ENCODE measurements around the gene TCOF1.

The TCOF1 gene

GRCh38 chr5:150436141-150436680, 78.7 kb downstream of the TCOF1 start:
- Histone ChIP-seq H3K27ac (ENCODE audit: low read length) (peak overlapping the region; percentile 10; the same call in 1 of the 2 replicates), H4K20me1 (ENCODE audit: insufficient read depth, low read length) (no peaks in the 10 kb centered on the region), H3K27me3 (ENCODE audit: insufficient read depth, low read length, poor library complexity) (no peaks in the 10 kb centered on the region), H3K4me2 (ENCODE audit: insufficient read depth, low read length) (peak overlapping the region; percentile 29; the same call in 1 of the 2 replicates), H3K4me1 (ENCODE audit: insufficient read depth, low read length) (peaks cover 10% of the 10 kb centered on the region), H3K4me3 (ENCODE audit: low read depth in 1 of 2, low read length in 2 of 2) (no peak overlapping the region), H3K9ac (ENCODE audit: low read depth, low read length) (no peak overlapping the region), H2AFZ (ENCODE audit: low read depth, low read length) (peak overlapping the region; percentile 71), H3K36me3 (ENCODE audit: insufficient read depth, low read length) (no peaks in the 10 kb centered on the region), H3K9me3 (ENCODE audit: insufficient read depth, low read length, severe bottlenecking) (no peaks in the 10 kb centered on the region), H3K79me2 (ENCODE audit: insufficient read depth, low read length) (no peaks in the 10 kb centered on the region)
- TF ChIP-seq, protein P1, sequence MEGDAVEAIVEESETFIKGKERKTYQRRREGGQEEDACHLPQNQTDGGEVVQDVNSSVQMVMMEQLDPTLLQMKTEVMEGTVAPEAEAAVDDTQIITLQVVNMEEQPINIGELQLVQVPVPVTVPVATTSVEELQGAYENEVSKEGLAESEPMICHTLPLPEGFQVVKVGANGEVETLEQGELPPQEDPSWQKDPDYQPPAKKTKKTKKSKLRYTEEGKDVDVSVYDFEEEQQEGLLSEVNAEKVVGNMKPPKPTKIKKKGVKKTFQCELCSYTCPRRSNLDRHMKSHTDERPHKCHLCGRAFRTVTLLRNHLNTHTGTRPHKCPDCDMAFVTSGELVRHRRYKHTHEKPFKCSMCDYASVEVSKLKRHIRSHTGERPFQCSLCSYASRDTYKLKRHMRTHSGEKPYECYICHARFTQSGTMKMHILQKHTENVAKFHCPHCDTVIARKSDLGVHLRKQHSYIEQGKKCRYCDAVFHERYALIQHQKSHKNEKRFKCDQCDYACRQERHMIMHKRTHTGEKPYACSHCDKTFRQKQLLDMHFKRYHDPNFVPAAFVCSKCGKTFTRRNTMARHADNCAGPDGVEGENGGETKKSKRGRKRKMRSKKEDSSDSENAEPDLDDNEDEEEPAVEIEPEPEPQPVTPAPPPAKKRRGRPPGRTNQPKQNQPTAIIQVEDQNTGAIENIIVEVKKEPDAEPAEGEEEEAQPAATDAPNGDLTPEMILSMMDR (IDR thresholded peaks at IDR 0.05; ENCODE audit: borderline replicate concordance, extremely low read depth, low read length, poor library complexity, severe bottlenecking): peak; percentile 94
- no peak for TF ChIP-seq EZH2 (IDR thresholded peaks at IDR 0.05; ENCODE audit: borderline replicate concordance, low read depth, low read length, severe bottlenecking)
- DNase-seq (peak; percentile 89), ATAC-seq (ENCODE audit: insufficient read depth, low read depth) (peak; percentile 97)

GRCh38 chr5:150438873-150439546, 81.5 kb downstream of the TCOF1 start:
- no peaks in the 10 kb centered on the region for H3K27me3 ChIP-seq (ENCODE audit: insufficient read depth, low read length, poor library complexity)
- H3K79me2 ChIP-seq (ENCODE audit: insufficient read depth, low read length): no peaks in the 10 kb centered on the region
- H3K9me3 ChIP-seq (ENCODE audit: insufficient read depth, low read length, severe bottlenecking): no peaks in the 10 kb centered on the region
- no peak for TF ChIP-seq EZH2 (IDR thresholded peaks at IDR 0.05; ENCODE audit: borderline replicate concordance, low read depth, low read length, severe bottlenecking)
- TF ChIP-seq, protein P1 (IDR thresholded peaks at IDR 0.05; ENCODE audit: borderline replicate concordance, extremely low read depth, low read length, poor library complexity, severe bottlenecking): peak; percentile 60
- peaks cover 16% of the 10 kb centered on the region; the same call in 1 of the 2 replicates for H4K20me1 ChIP-seq (ENCODE audit: insufficient read depth, low read length)
- H3K27ac ChIP-seq (ENCODE audit: low read length): no peak overlapping the region
- no peak for DNase-seq
- H3K4me3 ChIP-seq (ENCODE audit: low read depth in 1 of 2, low read length in 2 of 2): no peak overlapping the region
- H3K4me1 ChIP-seq (ENCODE audit: insufficient read depth, low read length): peaks cover 10% of the 10 kb centered on the region
- no peak for ATAC-seq (ENCODE audit: insufficient read depth, low read depth)
- peaks cover 14% of the 10 kb centered on the region for H3K36me3 ChIP-seq (ENCODE audit: insufficient read depth, low read length)
- no peak overlapping the region for H2AFZ ChIP-seq (ENCODE audit: low read depth, low read length)
- H3K4me2 ChIP-seq (ENCODE audit: insufficient read depth, low read length): no peak overlapping the region
- no peak overlapping the region for H3K9ac ChIP-seq (ENCODE audit: low read depth, low read length)

DNA sequence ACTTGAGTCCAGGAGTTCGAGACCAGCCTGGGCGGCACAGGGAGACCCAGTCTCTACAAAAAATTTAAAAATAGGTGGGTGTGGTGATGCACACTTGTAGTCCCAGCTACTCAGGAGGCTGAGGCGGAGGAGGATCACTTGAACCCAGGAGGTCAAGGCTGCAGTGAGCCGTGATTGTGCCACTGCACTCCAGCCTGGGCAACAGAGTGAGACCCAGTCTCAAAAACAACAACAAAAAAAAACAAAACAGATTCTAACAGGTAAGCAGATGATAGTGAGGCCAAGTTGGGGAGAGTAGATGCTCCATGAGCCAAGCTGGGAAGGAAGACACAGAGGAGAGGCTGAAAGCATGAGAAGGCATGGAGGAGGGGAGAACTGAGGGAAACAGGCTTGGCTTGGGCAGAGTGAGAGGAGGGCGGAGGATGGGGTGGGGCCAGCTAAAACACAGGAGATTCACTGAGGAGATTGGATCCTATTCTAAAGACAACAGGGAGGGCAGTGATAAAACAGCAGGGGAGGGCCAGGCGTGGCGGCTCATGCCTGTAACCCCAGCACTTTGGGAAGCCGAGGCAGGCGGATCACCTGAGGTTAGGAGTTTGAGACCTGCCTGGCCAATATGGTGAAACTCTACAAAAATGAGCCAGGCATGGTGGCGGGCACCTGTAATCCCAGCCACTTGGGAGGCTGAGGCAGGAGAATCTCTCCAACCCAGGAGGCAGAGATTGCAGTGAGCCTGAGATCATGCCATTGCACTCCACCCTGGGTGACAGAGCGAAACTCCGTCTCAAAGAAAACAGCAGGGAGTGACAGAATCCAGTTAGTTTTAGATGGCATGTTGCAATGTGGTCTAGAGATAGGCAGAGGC, 83.7 kb downstream of the TCOF1 start:
- H3K9ac ChIP-seq (ENCODE audit: low read depth, low read length): no peak overlapping the region

More for the DNA sequence above, 83.7 kb downstream of the TCOF1 start:
- no peak overlapping the region for H3K4me2 ChIP-seq (ENCODE audit: insufficient read depth, low read length)
- no peaks in the 10 kb centered on the region for H3K9me3 ChIP-seq (ENCODE audit: insufficient read depth, low read length, severe bottlenecking)
- TF ChIP-seq, protein P1 (IDR thresholded peaks at IDR 0.05; ENCODE audit: borderline replicate concordance, extremely low read depth, low read length, poor library complexity, severe bottlenecking): no peak
- no peak for TF ChIP-seq EZH2 (IDR thresholded peaks at IDR 0.05; ENCODE audit: borderline replicate concordance, low read depth, low read length, severe bottlenecking)
- no peak overlapping the region for H3K4me3 ChIP-seq (ENCODE audit: low read depth in 1 of 2, low read length in 2 of 2)
- ATAC-seq (ENCODE audit: insufficient read depth, low read depth) (0 out of 3 replicates have a peak, but pooled peaks have one; percentile 1), DNase-seq (no peak)
- peaks cover 36% of the 10 kb centered on the region for H3K36me3 ChIP-seq (ENCODE audit: insufficient read depth, low read length)
- no peak overlapping the region for H3K27ac ChIP-seq (ENCODE audit: low read length)
- peaks cover 37% of the 10 kb centered on the region for H4K20me1 ChIP-seq (ENCODE audit: insufficient read depth, low read length)
- no peaks in the 10 kb centered on the region for H3K27me3 ChIP-seq (ENCODE audit: insufficient read depth, low read length, poor library complexity)
- no peak overlapping the region for H2AFZ ChIP-seq (ENCODE audit: low read depth, low read length)
- peaks cover 5% of the 10 kb centered on the region for H3K79me2 ChIP-seq (ENCODE audit: insufficient read depth, low read length)
- peaks cover 6% of the 10 kb centered on the region for H3K4me1 ChIP-seq (ENCODE audit: insufficient read depth, low read length)

Measured in DND-41 (cell line).